ENCODE measurements around the gene CDHR3.

DNA sequence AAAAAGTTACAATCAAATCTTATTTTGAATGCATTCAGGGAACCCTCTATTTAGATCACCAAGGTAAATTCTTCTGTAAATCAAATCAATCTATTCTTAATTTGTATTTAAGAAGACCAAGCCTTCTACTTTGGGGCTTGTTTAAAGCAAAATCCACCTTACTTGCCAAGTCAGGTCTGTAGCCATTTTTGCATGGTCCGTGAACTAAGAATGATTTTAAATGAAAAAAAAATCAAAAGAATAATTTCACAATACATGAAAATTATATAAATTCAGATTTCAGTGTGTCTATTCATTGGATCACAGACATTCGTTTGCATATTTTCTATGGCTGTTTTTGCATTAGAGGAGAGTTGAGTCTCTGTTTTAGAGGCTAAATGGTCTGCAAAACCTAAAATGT lies 89.6 kb downstream of the CDHR3 start:
- TF ChIP-seq, protein P1, sequence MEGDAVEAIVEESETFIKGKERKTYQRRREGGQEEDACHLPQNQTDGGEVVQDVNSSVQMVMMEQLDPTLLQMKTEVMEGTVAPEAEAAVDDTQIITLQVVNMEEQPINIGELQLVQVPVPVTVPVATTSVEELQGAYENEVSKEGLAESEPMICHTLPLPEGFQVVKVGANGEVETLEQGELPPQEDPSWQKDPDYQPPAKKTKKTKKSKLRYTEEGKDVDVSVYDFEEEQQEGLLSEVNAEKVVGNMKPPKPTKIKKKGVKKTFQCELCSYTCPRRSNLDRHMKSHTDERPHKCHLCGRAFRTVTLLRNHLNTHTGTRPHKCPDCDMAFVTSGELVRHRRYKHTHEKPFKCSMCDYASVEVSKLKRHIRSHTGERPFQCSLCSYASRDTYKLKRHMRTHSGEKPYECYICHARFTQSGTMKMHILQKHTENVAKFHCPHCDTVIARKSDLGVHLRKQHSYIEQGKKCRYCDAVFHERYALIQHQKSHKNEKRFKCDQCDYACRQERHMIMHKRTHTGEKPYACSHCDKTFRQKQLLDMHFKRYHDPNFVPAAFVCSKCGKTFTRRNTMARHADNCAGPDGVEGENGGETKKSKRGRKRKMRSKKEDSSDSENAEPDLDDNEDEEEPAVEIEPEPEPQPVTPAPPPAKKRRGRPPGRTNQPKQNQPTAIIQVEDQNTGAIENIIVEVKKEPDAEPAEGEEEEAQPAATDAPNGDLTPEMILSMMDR (conservative IDR thresholded peaks at IDR 0.05; ENCODE audit: low read length), result no peak
- no peak for TF ChIP-seq EZH2phosphoT487 (IDR thresholded peaks at IDR 0.05; ENCODE audit: borderline replicate concordance)

Measured in Loucy (cell line).